Measurements from ENCODE around the gene RASAL2.

Gene RASAL2

GRCh38 chr1:178071811-178072210 is 22.1 kb upstream of the RASAL2 start:
- H3K4me3 ChIP-seq (ENCODE audit: low read length): no peak overlapping the region
- TF ChIP-seq CTCF (IDR thresholded peaks at IDR 0.05; ENCODE audit: insufficient read depth, low read depth, low read length, missing control alignments): no peak
- no peak for DNase-seq (ENCODE audit: low read depth)

GRCh38 chr1:178072326-178072725 is 21.6 kb upstream of the RASAL2 start:
- no peak overlapping the region for H3K4me3 ChIP-seq (ENCODE audit: low read length)
- DNase-seq (ENCODE audit: low read depth): no peak
- TF ChIP-seq CTCF (IDR thresholded peaks at IDR 0.05; ENCODE audit: insufficient read depth, low read depth, low read length, missing control alignments): no peak

GRCh38 chr1:178075333-178075732 is 18.6 kb upstream of the RASAL2 start:
- DNase-seq (ENCODE audit: low read depth): no peak
- TF ChIP-seq CTCF (IDR thresholded peaks at IDR 0.05; ENCODE audit: insufficient read depth, low read depth, low read length, missing control alignments): no peak
- H3K4me3 ChIP-seq (ENCODE audit: low read length): no peak overlapping the region

DNA sequence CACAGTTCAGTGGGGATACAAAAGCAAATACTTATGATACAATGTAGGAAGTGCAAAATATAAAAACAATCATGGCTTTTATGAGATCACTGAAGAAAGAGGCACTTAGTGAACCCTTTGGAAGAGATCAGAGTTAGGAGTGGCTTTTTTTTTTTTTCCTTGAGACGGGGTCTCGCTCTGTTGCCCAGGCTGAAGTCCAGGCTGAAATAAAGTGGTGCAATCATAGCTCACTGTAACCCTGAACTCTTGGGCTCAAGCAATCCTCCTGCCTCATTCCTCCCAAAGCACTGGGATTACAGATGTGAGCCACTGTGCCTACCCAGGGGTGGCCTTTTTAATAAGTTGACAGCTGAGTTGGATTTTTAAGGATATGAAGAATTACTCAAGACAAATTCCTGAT is 17.3 kb upstream of the RASAL2 start:
- no peak for DNase-seq (ENCODE audit: low read depth)
- no peak for TF ChIP-seq CTCF (IDR thresholded peaks at IDR 0.05; ENCODE audit: insufficient read depth, low read depth, low read length, missing control alignments)
- H3K4me3 ChIP-seq (ENCODE audit: low read length): no peak overlapping the region

- H3K4me3 ChIP-seq (ENCODE audit: low read length): no peak overlapping the region
- no peak for DNase-seq (ENCODE audit: low read depth)
- no peak for TF ChIP-seq CTCF (IDR thresholded peaks at IDR 0.05; ENCODE audit: insufficient read depth, low read depth, low read length, missing control alignments)
Observed at GRCh38 chr1:178077917-178078316, 16.0 kb upstream of the RASAL2 start.

GRCh38 chr1:178086294-178086693 is 7.6 kb upstream of the RASAL2 start:
- no peak for TF ChIP-seq CTCF (IDR thresholded peaks at IDR 0.05; ENCODE audit: insufficient read depth, low read depth, low read length, missing control alignments)
- DNase-seq (ENCODE audit: low read depth): no peak
- no peak overlapping the region for H3K4me3 ChIP-seq (ENCODE audit: low read length)

GRCh38 chr1:178086766-178087165 is 7.1 kb upstream of the RASAL2 start:
- no peak overlapping the region for H3K4me3 ChIP-seq (ENCODE audit: low read length)
- DNase-seq (ENCODE audit: low read depth): no peak
- TF ChIP-seq CTCF (IDR thresholded peaks at IDR 0.05; ENCODE audit: insufficient read depth, low read depth, low read length, missing control alignments): no peak
